ENCODE data around the gene NOS1AP.

DNA sequence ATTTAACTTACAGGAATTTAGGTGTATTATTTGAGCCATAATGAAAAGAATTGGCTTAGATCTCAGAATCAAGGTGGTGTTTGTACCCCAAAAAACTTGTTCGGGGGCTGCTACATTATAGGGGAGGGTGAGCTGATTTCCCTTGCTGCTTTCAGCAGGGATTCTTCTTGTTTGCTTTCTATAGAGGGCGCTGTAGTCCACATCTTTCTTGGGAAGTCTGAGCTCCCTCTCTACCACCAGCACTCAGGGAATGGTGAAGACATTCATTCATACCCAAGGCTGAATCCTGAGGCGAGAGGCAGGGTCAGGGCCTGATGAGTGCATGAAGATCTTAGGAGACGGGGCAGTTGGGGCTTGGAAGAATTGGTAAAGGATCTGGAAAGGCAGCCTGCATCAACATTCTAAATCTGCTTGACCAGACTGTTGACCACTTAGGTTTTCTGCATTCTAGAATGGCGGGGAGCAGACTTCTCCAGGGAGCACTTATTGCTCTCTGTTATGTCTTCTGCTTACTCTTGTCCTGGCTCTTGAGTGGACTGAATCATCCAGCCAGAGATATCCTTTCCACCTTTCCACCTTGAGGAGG, 288.3 kb downstream of the NOS1AP start:
- TF ChIP-seq, protein P1, sequence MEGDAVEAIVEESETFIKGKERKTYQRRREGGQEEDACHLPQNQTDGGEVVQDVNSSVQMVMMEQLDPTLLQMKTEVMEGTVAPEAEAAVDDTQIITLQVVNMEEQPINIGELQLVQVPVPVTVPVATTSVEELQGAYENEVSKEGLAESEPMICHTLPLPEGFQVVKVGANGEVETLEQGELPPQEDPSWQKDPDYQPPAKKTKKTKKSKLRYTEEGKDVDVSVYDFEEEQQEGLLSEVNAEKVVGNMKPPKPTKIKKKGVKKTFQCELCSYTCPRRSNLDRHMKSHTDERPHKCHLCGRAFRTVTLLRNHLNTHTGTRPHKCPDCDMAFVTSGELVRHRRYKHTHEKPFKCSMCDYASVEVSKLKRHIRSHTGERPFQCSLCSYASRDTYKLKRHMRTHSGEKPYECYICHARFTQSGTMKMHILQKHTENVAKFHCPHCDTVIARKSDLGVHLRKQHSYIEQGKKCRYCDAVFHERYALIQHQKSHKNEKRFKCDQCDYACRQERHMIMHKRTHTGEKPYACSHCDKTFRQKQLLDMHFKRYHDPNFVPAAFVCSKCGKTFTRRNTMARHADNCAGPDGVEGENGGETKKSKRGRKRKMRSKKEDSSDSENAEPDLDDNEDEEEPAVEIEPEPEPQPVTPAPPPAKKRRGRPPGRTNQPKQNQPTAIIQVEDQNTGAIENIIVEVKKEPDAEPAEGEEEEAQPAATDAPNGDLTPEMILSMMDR (IDR thresholded peaks at IDR 0.05; ENCODE audit: low read length) = peak; percentile 70
- no peak for TF ChIP-seq EZH2phosphoT487 (IDR thresholded peaks at IDR 0.05; ENCODE audit: low read length)
